Liver (tissue), 9 donors: ENCODE measurements around the gene C6orf120. TPM values are rescaled to one million over a fixed set of nuclear protein-coding genes. Genes with fewer than 3 reads are reported as not detected.

Experiments
- DNase-seq: peaks from one replicate; pipeline ENCODE4 v3.0.0-alpha.2; 2017; ENCODE audit warnings: low spot score
- H3K27ac ChIP-seq, 2 donors: one replicate each; pipeline ENCODE4 v1.7.0; 2013; ENCODE audit warnings: inconsistent platforms in 2 of 2, low read length in 2 of 2, control low read depth in 1 of 2, low read depth in 1 of 2, mild to moderate bottlenecking in 1 of 2
- H3K27me3 ChIP-seq, 4 donors: one replicate each; pipeline versions ENCODE4 v1.6.1 to v1.7.0; 2013; ENCODE audit warnings: low read length in 3 of 4, inconsistent platforms in 1 of 4, mild to moderate bottlenecking in 1 of 4, moderate library complexity in 1 of 4; ENCODE audit not compliant: control insufficient read depth in 4 of 4, insufficient read depth in 4 of 4
- H3K36me3 ChIP-seq, 4 donors: one replicate each; pipeline versions ENCODE4 v1.6.1 to v1.7.0; 2013; ENCODE audit warnings: low read length in 3 of 4, mild to moderate bottlenecking in 3 of 4, low read depth in 1 of 4, moderate library complexity in 1 of 4; ENCODE audit not compliant: control insufficient read depth in 4 of 4, insufficient read depth in 3 of 4
- H3K4me1 ChIP-seq, 4 donors: one replicate each; pipeline versions ENCODE4 v1.6.1 to v1.7.0; 2013; ENCODE audit warnings: low read length in 3 of 4, mild to moderate bottlenecking in 3 of 4, moderate library complexity in 1 of 4; ENCODE audit not compliant: control insufficient read depth in 4 of 4, insufficient read depth in 4 of 4
- H3K4me3 ChIP-seq, 3 donors: one replicate each; pipeline versions ENCODE4 v1.6.1 to v1.7.0; 2013; ENCODE audit warnings: low read length in 3 of 3, control low read depth in 1 of 3, low read depth in 1 of 3, mild to moderate bottlenecking in 1 of 3
- H3K9ac ChIP-seq, 2 donors: one replicate each; pipeline ENCODE4 v1.7.0; 2013; ENCODE audit warnings: low read length in 2 of 2, mild to moderate bottlenecking in 2 of 2, moderate library complexity in 2 of 2, control low read depth in 1 of 2, low read depth in 1 of 2
- H3K9me3 ChIP-seq, 4 donors: one replicate each; pipeline versions ENCODE4 v1.6.1 to v1.7.0; 2013; ENCODE audit warnings: low read length in 3 of 4; ENCODE audit not compliant: control insufficient read depth in 4 of 4
- EGR1 ChIP-seq, 2 donors: IDR thresholded peaks; 2 replicates each; pipeline ENCODE4 v1.6.1; 2016 to 2018; ENCODE audit warnings: antibody characterized with exemption in 2 of 2, low read depth in 2 of 2
- FOXA1 ChIP-seq: IDR thresholded peaks from 2 replicates; pipeline ENCODE4 v1.6.1; 2016; ENCODE audit warnings: antibody characterized with exemption
- FOXA2 ChIP-seq: IDR thresholded peaks from 2 replicates; pipeline ENCODE4 v1.6.1; 2016; ENCODE audit warnings: antibody characterized with exemption
- HNF4A ChIP-seq, 2 donors: conservative IDR thresholded peaks; 2 replicates each; pipeline ENCODE4 v1.6.1; 2016; ENCODE audit warnings: antibody characterized with exemption in 2 of 2, mild to moderate bottlenecking in 2 of 2
- JUND ChIP-seq, 2 donors: IDR thresholded peaks; 2 replicates each; pipeline ENCODE4 v1.6.1; 2016; ENCODE audit warnings: antibody characterized with exemption in 2 of 2
- MAX ChIP-seq: IDR thresholded peaks from 2 replicates; pipeline ENCODE4 v1.6.1; 2016; ENCODE audit warnings: antibody characterized with exemption
- NR2F2 ChIP-seq: IDR thresholded peaks from 2 replicates; pipeline ENCODE4 v1.6.1; 2016; ENCODE audit warnings: antibody characterized with exemption
- RAD21 ChIP-seq, 2 donors: IDR thresholded peaks; 2 replicates each; pipeline ENCODE4 v1.6.1; 2016; ENCODE audit warnings: antibody characterized with exemption in 2 of 2, mild to moderate bottlenecking in 2 of 2
- REST ChIP-seq: IDR thresholded peaks from 2 replicates; pipeline ENCODE4 v1.6.1; 2016; ENCODE audit warnings: antibody characterized with exemption, mild to moderate bottlenecking
- RXRA ChIP-seq, 2 donors: IDR thresholded peaks; 2 replicates each; pipeline ENCODE4 v1.6.1; 2017 to 2018; ENCODE audit warnings: antibody characterized with exemption in 2 of 2, mild to moderate bottlenecking in 1 of 2
- SP1 ChIP-seq: IDR thresholded peaks from 2 replicates; pipeline ENCODE4 v1.6.1; 2018; ENCODE audit warnings: antibody characterized with exemption, mild to moderate bottlenecking
- TAF1 ChIP-seq: conservative IDR thresholded peaks from 2 replicates; pipeline ENCODE4 v1.6.1; 2016; ENCODE audit warnings: antibody characterized with exemption, mild to moderate bottlenecking
- YY1 ChIP-seq: IDR thresholded peaks from 2 replicates; pipeline ENCODE4 v1.6.1; 2016; ENCODE audit warnings: antibody characterized with exemption, mild to moderate bottlenecking
- WGBS: extraction: QIAGEN DNeasy Blood & Tissue Kit; methylation state at CpG from one replicate; pipeline ENCODE4 v1.1.7; 2013; 5-methylcytosine and 5-hydroxymethylcytosine counted together
- polyA plus RNA-seq, 2 donors: library from polyadenylated mRNA; stranded (reverse) in 1 of 2; unstranded in 1 of 2; fragments of 200-250 nt in 1 of 2; fragments of >200 nt in 1 of 2; fragmentation: Nextera tagmentation in 1 of 2; extraction: Ambion mirVana in 1 of 2; gene quantifications; one replicate each; pipeline versions ENCODE4 v1.2.1 to v1.2.3, GENCODE V29; 2013 to 2015
- total RNA-seq, 2 donors: library from RNA; depleted of rRNA; stranded (reverse); fragments of >200 nt; gene quantifications; one replicate each; pipeline ENCODE4 v1.2.3, GENCODE V29; 2014
- TF ChIP-seq, protein P1 (sequence below): IDR thresholded peaks from 2 replicates; pipeline ENCODE4 v1.6.1; 2016; ENCODE audit warnings: antibody characterized with exemption
- TF ChIP-seq, protein P2 (sequence below): fragments of 150-350 bp; IDR thresholded peaks from 2 replicates; pipeline ENCODE4 v1.5.1; 2017; ENCODE audit warnings: improper control_type of control experiment, low read depth, low read length; ENCODE audit not compliant: missing input control
- TF ChIP-seq, protein P3 (sequence below): IDR thresholded peaks from 2 replicates; pipeline ENCODE4 v1.6.1; 2016; ENCODE audit warnings: antibody characterized with exemption
- donor health status: healthy.
- donor health status: healthy.
- donor health status: healthy.
- donor health status: healthy.
- donor health status: healthy.

C6orf120 gene
- total and polyA plus RNA-seq, 4 donors = 10.5 to 29.7 (median 19.4) TPM

GRCh38 chr6:169692516-169692915 is 9.4 kb upstream of the C6orf120 start:
- Histone ChIP-seq H3K27me3 (no peaks in the 10 kb centered on the region), H3K36me3 (peaks cover 3 to 11% (median 7%) of the 10 kb centered on the region in 4 donors), H3K27ac (no peak overlapping the region), H3K4me1 (no peaks in the 10 kb centered on the region), H3K9me3 (no peaks in the 10 kb centered on the region), H3K4me3 (no peak overlapping the region), H3K9ac (no peak overlapping the region)
- over 99% methylated on average over 3 of the region's 3 CpGs for WGBS
- no peak for DNase-seq
- TF ChIP-seq RAD21 (IDR thresholded peaks at IDR 0.05) = no peak
- TF ChIP-seq, protein P1, sequence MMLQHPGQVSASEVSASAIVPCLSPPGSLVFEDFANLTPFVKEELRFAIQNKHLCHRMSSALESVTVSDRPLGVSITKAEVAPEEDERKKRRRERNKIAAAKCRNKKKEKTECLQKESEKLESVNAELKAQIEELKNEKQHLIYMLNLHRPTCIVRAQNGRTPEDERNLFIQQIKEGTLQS = no peak
- no peak for TF ChIP-seq NR2F2
- TF ChIP-seq MAX = no peak
- no peak for TF ChIP-seq YY1
- TF ChIP-seq HNF4A (conservative IDR thresholded peaks at IDR 0.05) = no peak
- no peak for TF ChIP-seq SP1
- TF ChIP-seq JUND (IDR thresholded peaks at IDR 0.05) = no peak
- TF ChIP-seq FOXA1 = no peak
- no peak for TF ChIP-seq FOXA2
- TF ChIP-seq REST = no peak
- TF ChIP-seq EGR1 (IDR thresholded peaks at IDR 0.05; ENCODE audit: low read depth in 2 of 2) = no peak
- no peak for TF ChIP-seq TAF1

GRCh38 chr6:169695131-169695530 is 6.8 kb upstream of the C6orf120 start:
- DNase-seq = no peak
- Histone ChIP-seq H3K4me3 (no peak overlapping the region), H3K4me1 (peaks cover 0 to under 1% (median 0%) of the 10 kb centered on the region in 4 donors), H3K36me3 (no peaks in the 10 kb centered on the region), H3K9ac (no peak overlapping the region), H3K27me3 (no peaks in the 10 kb centered on the region), H3K27ac (no peak overlapping the region), H3K9me3 (no peaks in the 10 kb centered on the region)
- WGBS = 95% methylated on average over 5 of the region's 5 CpGs
- no peak for TF ChIP-seq NR2F2
- TF ChIP-seq, protein P2, sequence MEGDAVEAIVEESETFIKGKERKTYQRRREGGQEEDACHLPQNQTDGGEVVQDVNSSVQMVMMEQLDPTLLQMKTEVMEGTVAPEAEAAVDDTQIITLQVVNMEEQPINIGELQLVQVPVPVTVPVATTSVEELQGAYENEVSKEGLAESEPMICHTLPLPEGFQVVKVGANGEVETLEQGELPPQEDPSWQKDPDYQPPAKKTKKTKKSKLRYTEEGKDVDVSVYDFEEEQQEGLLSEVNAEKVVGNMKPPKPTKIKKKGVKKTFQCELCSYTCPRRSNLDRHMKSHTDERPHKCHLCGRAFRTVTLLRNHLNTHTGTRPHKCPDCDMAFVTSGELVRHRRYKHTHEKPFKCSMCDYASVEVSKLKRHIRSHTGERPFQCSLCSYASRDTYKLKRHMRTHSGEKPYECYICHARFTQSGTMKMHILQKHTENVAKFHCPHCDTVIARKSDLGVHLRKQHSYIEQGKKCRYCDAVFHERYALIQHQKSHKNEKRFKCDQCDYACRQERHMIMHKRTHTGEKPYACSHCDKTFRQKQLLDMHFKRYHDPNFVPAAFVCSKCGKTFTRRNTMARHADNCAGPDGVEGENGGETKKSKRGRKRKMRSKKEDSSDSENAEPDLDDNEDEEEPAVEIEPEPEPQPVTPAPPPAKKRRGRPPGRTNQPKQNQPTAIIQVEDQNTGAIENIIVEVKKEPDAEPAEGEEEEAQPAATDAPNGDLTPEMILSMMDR = no peak
- no peak for TF ChIP-seq RXRA (IDR thresholded peaks at IDR 0.05)
- TF ChIP-seq, protein P3, sequence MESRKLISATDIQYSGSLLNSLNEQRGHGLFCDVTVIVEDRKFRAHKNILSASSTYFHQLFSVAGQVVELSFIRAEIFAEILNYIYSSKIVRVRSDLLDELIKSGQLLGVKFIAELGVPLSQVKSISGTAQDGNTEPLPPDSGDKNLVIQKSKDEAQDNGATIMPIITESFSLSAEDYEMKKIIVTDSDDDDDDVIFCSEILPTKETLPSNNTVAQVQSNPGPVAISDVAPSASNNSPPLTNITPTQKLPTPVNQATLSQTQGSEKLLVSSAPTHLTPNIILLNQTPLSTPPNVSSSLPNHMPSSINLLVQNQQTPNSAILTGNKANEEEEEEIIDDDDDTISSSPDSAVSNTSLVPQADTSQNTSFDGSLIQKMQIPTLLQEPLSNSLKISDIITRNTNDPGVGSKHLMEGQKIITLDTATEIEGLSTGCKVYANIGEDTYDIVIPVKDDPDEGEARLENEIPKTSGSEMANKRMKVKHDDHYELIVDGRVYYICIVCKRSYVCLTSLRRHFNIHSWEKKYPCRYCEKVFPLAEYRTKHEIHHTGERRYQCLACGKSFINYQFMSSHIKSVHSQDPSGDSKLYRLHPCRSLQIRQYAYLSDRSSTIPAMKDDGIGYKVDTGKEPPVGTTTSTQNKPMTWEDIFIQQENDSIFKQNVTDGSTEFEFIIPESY = no peak
- TF ChIP-seq FOXA1 = no peak
- TF ChIP-seq SP1 = no peak
- no peak for TF ChIP-seq FOXA2
- no peak for TF ChIP-seq TAF1
